Natural killer cell (primary cell): ENCODE results near the gene NLRP7. TPM values are rescaled to one million over a fixed set of nuclear protein-coding genes. Genes with fewer than 3 reads are reported as not detected.
A peak's percentile ranks its signal among the peaks of the same experiment; 100 is the strongest.
"Not testable (repeated sequence)": the region's sequence is repeated elsewhere in the genome, so short reads cannot be mapped to it uniquely, and the experiment has no call there.

Experiments used
- ATAC-seq, 3 donors: fragments of 150-1000 bp in 2 of 3; fragments of 200-7000 bp in 1 of 3; cut with Tn5 transposase; 1 replicate in 1 of 3; 2 replicates in 2 of 3; pipeline ENCODE4 v1.10.0; 2021; ENCODE audit warnings: mild to moderate bottlenecking in 2 of 3, moderate library complexity in 2 of 3
- DNase-seq, 2 donors: peaks; one replicate each; pipeline versions ENCODE4 v3.0.0 to v3.0.0-alpha.2; 2013 to 2021; ENCODE audit warnings: mixed read lengths in 1 of 2
- H3K27ac ChIP-seq: one replicate; pipeline ENCODE4 v1.5.1; 2013; ENCODE audit warnings: mild to moderate bottlenecking, low read length
- H3K27me3 ChIP-seq: one replicate; pipeline ENCODE4 v1.6.1; 2013; ENCODE audit warnings: low read length; ENCODE audit not compliant: control insufficient read depth, insufficient read depth
- H3K36me3 ChIP-seq: one replicate; pipeline ENCODE4 v1.6.1; 2013; ENCODE audit warnings: low read length; ENCODE audit not compliant: control insufficient read depth, insufficient read depth
- H3K4me1 ChIP-seq: one replicate; pipeline ENCODE4 v1.6.1; 2013; ENCODE audit warnings: low read length; ENCODE audit not compliant: control insufficient read depth, insufficient read depth
- H3K4me3 ChIP-seq: one replicate; pipeline ENCODE4 v1.5.1; 2013; ENCODE audit warnings: low read length
- H3K9me3 ChIP-seq: one replicate; pipeline ENCODE4 v1.6.1; 2013; ENCODE audit warnings: low read length; ENCODE audit not compliant: control insufficient read depth, insufficient read depth
- H3K27ac Mint-ChIP-seq, 2 donors: one replicate each; pipeline ENCODE4 v1.8.0; 2022; ENCODE audit warnings: mild to moderate bottlenecking in 2 of 2, mixed read lengths in 2 of 2, moderate library complexity in 1 of 2
- H3K27me3 Mint-ChIP-seq, 2 donors: one replicate each; pipeline ENCODE4 v1.8.0; 2022; ENCODE audit warnings: low read depth in 2 of 2, mixed read lengths in 2 of 2
- H3K36me3 Mint-ChIP-seq: one replicate; pipeline ENCODE4 v1.8.0; 2022; ENCODE audit warnings: mixed read lengths
- H3K4me1 Mint-ChIP-seq, 2 donors: one replicate each; pipeline ENCODE4 v1.8.0; 2022; ENCODE audit warnings: mixed read lengths in 2 of 2
- H3K4me3 Mint-ChIP-seq: one replicate; pipeline ENCODE4 v1.8.0; 2022; ENCODE audit warnings: mild to moderate bottlenecking, moderate library complexity, mixed read lengths
- H3K9me3 Mint-ChIP-seq, 2 donors: one replicate each; pipeline ENCODE4 v1.8.0; 2022; ENCODE audit warnings: mixed read lengths in 2 of 2
- CTCF ChIP-seq: fragments of 200-600 bp; IDR thresholded peaks from one replicate; pipeline ENCODE4 v1.8.0; 2022; ENCODE audit warnings: antibody characterized with exemption
- WGBS: methylation state at CpG from one replicate; pipeline ENCODE4 v1.1.7; 2013; ENCODE audit warnings: missing lambda C conversion rate; ENCODE audit not compliant: insufficient coverage; 5-methylcytosine and 5-hydroxymethylcytosine counted together
- intact Hi-C: fragments of 100-400 bp; cut with micrococcal nuclease; formaldehyde crosslinking; loops from one replicate; pipeline ENCODE4 v1.14.2; 2022
- total RNA-seq, 4 donors: library from RNA; stranded (reverse); fragments of 120-200 nt in 1 of 4; gene quantifications; one replicate each; pipeline versions ENCODE4 v1.2.3 to v1.2.4, GENCODE V29; 2013 to 2022

Gene NLRP7
- total RNA-seq, 3 donors from 2014 or later (not counting 1 experiment from before 2014, with no cell fraction given): not detected

- no peaks in the 10 kb centered on the region for H3K36me3 Mint-ChIP-seq
- peaks cover 32% of the 10 kb centered on the region for H3K4me1 ChIP-seq
- H3K4me3 Mint-ChIP-seq: no peak overlapping the region
- H3K9me3 Mint-ChIP-seq: no peaks in the 10 kb centered on the region
- H3K27me3 Mint-ChIP-seq: no peaks in the 10 kb centered on the region
- peaks cover 17 to 22% of the 10 kb centered on the region in 2 donors for H3K4me1 Mint-ChIP-seq
- no peaks in the 10 kb centered on the region for H3K36me3 ChIP-seq
- intact Hi-C loops: no loop called here
- no peak overlapping the region for H3K27ac Mint-ChIP-seq
- TF ChIP-seq CTCF: no peak
- no peak for DNase-seq
- no peak for ATAC-seq
- H3K9me3 ChIP-seq: no peaks in the 10 kb centered on the region
- H3K27ac ChIP-seq: no peak overlapping the region
- no peak overlapping the region for H3K4me3 ChIP-seq
- H3K27me3 ChIP-seq: no peaks in the 10 kb centered on the region
- 89% methylated on average over 4 of the region's 4 CpGs for WGBS
Measured at GRCh38 chr19:54969647-54970046, 22.3 kb upstream of the NLRP7 start.

GRCh38 chr19:54967611-54968010 lies 20.3 kb upstream of the NLRP7 start:
- Histone ChIP-seq H3K4me1 (peaks cover 11% of the 10 kb centered on the region), H3K9me3 (no peaks in the 10 kb centered on the region), H3K27ac (no peak overlapping the region), H3K36me3 (no peaks in the 10 kb centered on the region), H3K27me3 (no peaks in the 10 kb centered on the region), H3K4me3 (no peak overlapping the region)
- H3K4me3 Mint-ChIP-seq: peak overlapping the region; percentile 64
- no peak for DNase-seq
- no peak for ATAC-seq
- H3K9me3 Mint-ChIP-seq: no peaks in the 10 kb centered on the region
- peaks cover 0 to 2% of the 10 kb centered on the region in 2 donors for H3K4me1 Mint-ChIP-seq
- H3K27me3 Mint-ChIP-seq: no peaks in the 10 kb centered on the region
- peak overlapping the region in 1 of 2 donors; percentile 21 for H3K27ac Mint-ChIP-seq
- no peaks in the 10 kb centered on the region for H3K36me3 Mint-ChIP-seq
- WGBS: 89% methylated on average over 3 of the region's 3 CpGs
- intact Hi-C loops: no loop called here
- TF ChIP-seq CTCF: no peak

GRCh38 chr19:54965055-54965454 lies 17.7 kb upstream of the NLRP7 start:
- H3K4me3 Mint-ChIP-seq, H3K27me3 Mint-ChIP-seq, H3K27ac ChIP-seq, H3K27me3 ChIP-seq, H3K9me3 ChIP-seq, H3K36me3 Mint-ChIP-seq, H3K4me1 ChIP-seq, DNase-seq, intact Hi-C loops, H3K36me3 ChIP-seq, H3K9me3 Mint-ChIP-seq, H3K27ac Mint-ChIP-seq, H3K4me3 ChIP-seq, H3K4me1 Mint-ChIP-seq: not testable (repeated sequence)
- ATAC-seq: peak in 2 of 3 donors; percentile 47 to 52
- WGBS: 80% methylated on average over 2 of the region's 15 CpGs

- Mint-ChIP-seq H3K27ac (peak overlapping the region in 1 of 2 donors; percentile 70), H3K9me3 (no peaks in the 10 kb centered on the region), H3K36me3 (no peaks in the 10 kb centered on the region), H3K4me1 (peaks cover 6 to 8% of the 10 kb centered on the region in 2 donors), H3K27me3 (no peaks in the 10 kb centered on the region), H3K4me3 (peak overlapping the region; percentile 49)
- DNase-seq: no peak
- Histone ChIP-seq H3K4me3 (no peak overlapping the region), H3K36me3 (no peaks in the 10 kb centered on the region), H3K9me3 (no peaks in the 10 kb centered on the region), H3K27me3 (no peaks in the 10 kb centered on the region), H3K27ac (no peak overlapping the region), H3K4me1 (peaks cover 19% of the 10 kb centered on the region)
- ATAC-seq: peak in 1 of 3 donors; percentile 42
- 27% methylated on average over 5 of the region's 8 CpGs for WGBS
- TF ChIP-seq CTCF: no peak
- intact Hi-C loops: no loop called here
Measured at GRCh38 chr19:54959840-54960239, 12.5 kb upstream of the NLRP7 start.
